GM12878 (cell line): ENCODE measurements around the gene APBB1IP. TPM values are rescaled to one million over a fixed set of nuclear protein-coding genes. Genes with fewer than 3 reads are reported as not detected.

Source experiments
- ATAC-seq: fragments of 200-7000 bp; cut with Tn5 transposase; 3 replicates; pipeline ENCODE4 v1.9.1; 2020; ENCODE audit warnings: mild to moderate bottlenecking, moderate library complexity
- BruUV-seq: library from RNA; stranded (reverse); fragments of 400-500 nt; replicated peaks from 2 replicates; lab custom pipeline; 2021; lab: Mats Ljungman, UMichigan
- CTCF ChIA-PET: fragments of 300-600 bp; sonication (Branson Sonifier 250); formaldehyde crosslinking; extraction: SDS; loops from one replicate; lab custom pipeline; 2021; ENCODE audit warnings: inconsistent platforms; lab: Yijun Ruan, JAX
- POLR2A ChIA-PET: fragments of 350-600 bp; formaldehyde crosslinking; extraction: SDS; loops from one replicate; lab custom pipeline; 2021; ENCODE audit warnings: inconsistent platforms; lab: Charles Lee
- RAD21 ChIA-PET: fragments of 300-600 bp; sonication (Branson Sonifier 250); formaldehyde crosslinking; loops from one replicate; lab custom pipeline; 2023; ENCODE audit warnings: antibody characterized with exemption; ENCODE audit not compliant: unreplicated experiment; lab: Charles Lee
- SMC1A ChIA-PET: fragments of 300-600 bp; sonication (Branson Sonifier 250); formaldehyde crosslinking; loops from one replicate; lab custom pipeline; 2023; ENCODE audit not compliant: unreplicated experiment, uncharacterized antibody; lab: Charles Lee
- DNase-seq: peaks from one replicate; pipeline ENCODE4 v3.0.0-alpha.2; 2011; ENCODE audit warnings: low read depth, low spot score
- FAIRE-seq: peaks from 3 replicates; lab custom pipeline; 2011; peaks lifted over from hg19 to GRCh38; lab: Jason Lieb, UNC
- H2AFZ ChIP-seq: 2 replicates; pipeline ENCODE4 v1.6.0; 2011; ENCODE audit warnings: low read depth, low read length, control low read depth; ENCODE audit not compliant: control insufficient read depth
- H3K27ac ChIP-seq: 2 replicates; pipeline ENCODE4 v1.5.1; 2011; ENCODE audit warnings: control low read depth; ENCODE audit not compliant: control insufficient read depth, insufficient read depth
- H3K27me3 ChIP-seq, 2 experiments: replicated peaks in 1 of 2; 2 replicates each; pipeline versions ENCODE4 v1.6.0 to v1.6.1; 2011; ENCODE audit warnings: low read length in 1 of 2; ENCODE audit not compliant: control insufficient read depth in 2 of 2, insufficient read depth in 2 of 2
- H3K36me3 ChIP-seq, 2 experiments: 2 replicates each; pipeline ENCODE4 v1.5.1; 2011; ENCODE audit warnings: low read length in 1 of 2; ENCODE audit not compliant: control insufficient read depth in 2 of 2, insufficient read depth in 2 of 2
- H3K4me1 ChIP-seq: 2 replicates; pipeline ENCODE4 v1.6.1; 2011; ENCODE audit warnings: mild to moderate bottlenecking, low read length, moderate library complexity, mixed read lengths; ENCODE audit not compliant: control insufficient read depth, insufficient read depth
- H3K4me2 ChIP-seq: 2 replicates; pipeline ENCODE4 v1.6.0; 2011; ENCODE audit warnings: control low read depth; ENCODE audit not compliant: control insufficient read depth, insufficient read depth
- H3K4me3 ChIP-seq: fragments of 200-600 bp; sonication (generic); 2 replicates; pipeline ENCODE4 v1.5.1; 2016
- H3K79me2 ChIP-seq: 2 replicates; pipeline ENCODE4 v1.6.0; 2011; ENCODE audit warnings: low read length; ENCODE audit not compliant: control insufficient read depth, insufficient read depth
- H3K9ac ChIP-seq: 2 replicates; pipeline ENCODE4 v1.8.0; 2011; ENCODE audit warnings: low read length, control low read depth, mixed read lengths; ENCODE audit not compliant: control insufficient read depth, insufficient read depth
- H3K9me3 ChIP-seq: replicated peaks from 3 replicates; pipeline ENCODE4 v1.5.1; 2011; ENCODE audit warnings: mild to moderate bottlenecking, low read length; ENCODE audit not compliant: control insufficient read depth, insufficient read depth
- H4K20me1 ChIP-seq: 2 replicates; pipeline ENCODE4 v1.6.0; 2011; ENCODE audit not compliant: control insufficient read depth, insufficient read depth
- CREM ChIP-seq: IDR thresholded peaks from 2 replicates; pipeline ENCODE4 v1.6.1; 2014; ENCODE audit warnings: antibody characterized with exemption, low read depth
- ETV6 ChIP-seq, 2 experiments: fragments of 450-650 bp in 1 of 2; IDR thresholded peaks in 1 of 2; conservative IDR thresholded peaks in 1 of 2; 2 replicates each; pipeline ENCODE4 v1.6.1; 2014; ENCODE audit warnings: antibody characterized with exemption in 1 of 2, borderline replicate concordance in 1 of 2, low read depth in 1 of 2, mild to moderate bottlenecking in 1 of 2, moderate library complexity in 1 of 2
- GATAD2B ChIP-seq: fragments of 450-650 bp; conservative IDR thresholded peaks from 2 replicates; pipeline ENCODE4 v1.6.1; 2017; ENCODE audit warnings: low read depth, mild to moderate bottlenecking, moderate library complexity
- HDAC6 ChIP-seq: fragments of 200-600 bp; sonication (generic); IDR thresholded peaks from one replicate; pipeline ENCODE4 v1.8.0; 2017; ENCODE audit warnings: antibody characterized with exemption; ENCODE audit not compliant: unreplicated experiment
- NBN ChIP-seq: fragments of 450-650 bp; IDR thresholded peaks from 2 replicates; pipeline ENCODE4 v1.6.1; 2016
- NR2C1 ChIP-seq: fragments of 450-650 bp; IDR thresholded peaks from 2 replicates; pipeline ENCODE4 v1.6.1; 2017; ENCODE audit warnings: antibody characterized with exemption, mild to moderate bottlenecking, moderate library complexity
- POLR2A ChIP-seq: IDR thresholded peaks from 2 replicates; pipeline ENCODE4 v1.6.1; 2011; ENCODE audit warnings: low read depth, mild to moderate bottlenecking, low read length
- RAD21 ChIP-seq: IDR thresholded peaks from 2 replicates; pipeline ENCODE4 v1.6.1; 2011; ENCODE audit warnings: mild to moderate bottlenecking, low read depth, low read length, moderate library complexity; ENCODE audit not compliant: insufficient read depth
- SPI1 ChIP-seq: IDR thresholded peaks from 2 replicates; pipeline ENCODE4 v1.6.1; 2011; ENCODE audit warnings: low read depth, mild to moderate bottlenecking, low read length, moderate library complexity, borderline replicate concordance; ENCODE audit not compliant: insufficient read depth
- TCF3 ChIP-seq: IDR thresholded peaks from 2 replicates; pipeline ENCODE4 v1.6.1; 2012; ENCODE audit warnings: low read depth, mild to moderate bottlenecking, low read length, borderline replicate concordance; ENCODE audit not compliant: insufficient read depth
- TCF7 ChIP-seq: IDR thresholded peaks from 2 replicates; pipeline ENCODE4 v1.6.1; 2014; ENCODE audit warnings: antibody characterized with exemption, borderline replicate concordance
- ZNF207 ChIP-seq: fragments of 450-650 bp; IDR thresholded peaks from 2 replicates; pipeline ENCODE4 v1.6.1; 2014; ENCODE audit warnings: antibody characterized with exemption, mild to moderate bottlenecking, borderline replicate concordance
- ZNF274 ChIP-seq: IDR thresholded peaks from one replicate; pipeline ENCODE4 v1.8.0; 2011; ENCODE audit not compliant: insufficient read length, insufficient read depth
- ZNF622 ChIP-seq: fragments of 450-650 bp; IDR thresholded peaks from 2 replicates; pipeline ENCODE4 v1.6.1; 2017; ENCODE audit warnings: mild to moderate bottlenecking, inconsistent platforms
- ZZZ3 ChIP-seq: IDR thresholded peaks from 2 replicates; pipeline ENCODE4 v1.6.1; 2011; ENCODE audit warnings: low read depth; ENCODE audit not compliant: control insufficient read depth, insufficient read length
- WGBS: methylation state at CpG from one replicate; pipeline ENCODE4 v1.1.6; 2016; ENCODE audit warnings: low lambda C conversion rate; ENCODE audit not compliant: insufficient replicate concordance, insufficient coverage; ENCODE audit errors: missing lambda C conversion rate; 5-methylcytosine and 5-hydroxymethylcytosine counted together
- in situ Hi-C: fragments of 300-500 bp; cut with MboI; formaldehyde crosslinking; loops from 9 replicates; pipeline ENCODE4 v1.14.3; 2018; ENCODE audit warnings: mixed read lengths
- intact Hi-C: fragments of 100-400 bp; cut with micrococcal nuclease; formaldehyde crosslinking; loops from one replicate; pipeline ENCODE4 v1.14.2; 2022; ENCODE audit not compliant: unreplicated experiment
- polyA plus RNA-seq, 11 experiments: library from polyadenylated mRNA; depleted of rRNA in 4 of 11; unstranded in 6 of 11; stranded (reverse) in 5 of 11; fragments of >200 nt; fragmentation: Nextera tagmentation in 4 of 11; fragmentation: Illumina TruSeq in 1 of 11; extraction: Ambion mirVana in 4 of 11; extraction: Trizol in 1 of 11; gene quantifications; 1 replicate in 1 of 11; 2 replicates in 10 of 11; pipeline versions ENCODE4 v1.2.1 to v1.2.3, GENCODE V29; 2011 to 2016; ENCODE audit warnings: inconsistent platforms in 2 of 11, missing spikeins in 2 of 11, low read depth in 1 of 11
- total RNA-seq, 4 experiments: library from RNA; depleted of rRNA in 3 of 4; stranded (reverse); fragments of >200 nt in 3 of 4; fragmentation: Illumina TruSeq in 1 of 4; extraction: Trizol in 1 of 4; gene quantifications; 2 replicates each; pipeline versions ENCODE4 v1.2.1 to v1.2.3, GENCODE V29; 2013 to 2021
- TF ChIP-seq, protein P1 (sequence below): fragments of 450-650 bp; IDR thresholded peaks from 2 replicates; pipeline ENCODE4 v1.6.1; 2017; ENCODE audit warnings: mild to moderate bottlenecking, moderate library complexity
- TF ChIP-seq, protein P2 (sequence below): fragments of 450-650 bp; IDR thresholded peaks from 2 replicates; pipeline ENCODE4 v1.6.1; 2017; ENCODE audit warnings: borderline replicate concordance
- TF ChIP-seq, protein P3 (sequence below): IDR thresholded peaks from 2 replicates; pipeline ENCODE4 v1.6.1; 2011; ENCODE audit warnings: low read depth, low read length, improper control_type of control experiment, borderline replicate concordance
- TF ChIP-seq, protein P4 (sequence below): IDR thresholded peaks from 2 replicates; pipeline ENCODE4 v1.6.1; 2011; ENCODE audit warnings: low read depth, mild to moderate bottlenecking, low read length, moderate library complexity, borderline replicate concordance; ENCODE audit errors: extremely low read depth

The APBB1IP gene
- total and polyA plus RNA-seq, 10 of the 15 experiments (the other 5 are each of a cell fraction or from before 2014, with no cell fraction given) = 7.3 to 67.4 (median 19.9) TPM

DNA sequence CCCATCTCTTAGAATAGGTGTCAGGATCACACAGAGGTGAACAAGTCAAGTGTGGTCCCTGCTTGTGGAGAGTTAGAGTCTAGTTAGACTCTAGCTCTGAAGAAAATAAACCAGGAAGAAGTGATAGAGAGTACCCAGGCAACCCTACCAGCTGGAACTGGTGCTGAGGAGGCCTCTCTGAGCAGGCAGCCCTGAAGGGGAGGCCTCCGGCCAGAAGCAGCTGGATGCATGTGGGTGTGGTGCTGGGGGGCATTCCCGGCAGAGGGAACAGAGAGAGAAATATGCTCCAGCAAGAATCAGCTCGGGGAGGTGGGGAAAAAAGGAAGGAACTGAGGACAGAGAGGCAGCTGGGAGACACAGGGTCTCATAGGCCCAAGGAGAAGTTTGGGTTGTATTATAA, 68.6 kb downstream of the APBB1IP start:
- CTCF ChIA-PET = no interaction called here
- in situ Hi-C loops = no loop called here
- Histone ChIP-seq H3K4me1 (no peaks in the 10 kb centered on the region), H4K20me1 (no peaks in the 10 kb centered on the region), H3K27me3 (no peaks in the 10 kb centered on the region), H3K27ac (no peak overlapping the region), H3K9me3 (no peaks in the 10 kb centered on the region; the same call in 2 of the 3 replicates), H3K4me2 (no peak overlapping the region), H3K79me2 (no peaks in the 10 kb centered on the region), H3K36me3 (peaks cover 7 to 29% of the 10 kb centered on the region in 2 experiments), H3K9ac (no peak overlapping the region), H2AFZ (no peak overlapping the region), H3K4me3 (no peak overlapping the region)
- TF ChIP-seq HDAC6 = no peak
- TF ChIP-seq, protein P1, sequence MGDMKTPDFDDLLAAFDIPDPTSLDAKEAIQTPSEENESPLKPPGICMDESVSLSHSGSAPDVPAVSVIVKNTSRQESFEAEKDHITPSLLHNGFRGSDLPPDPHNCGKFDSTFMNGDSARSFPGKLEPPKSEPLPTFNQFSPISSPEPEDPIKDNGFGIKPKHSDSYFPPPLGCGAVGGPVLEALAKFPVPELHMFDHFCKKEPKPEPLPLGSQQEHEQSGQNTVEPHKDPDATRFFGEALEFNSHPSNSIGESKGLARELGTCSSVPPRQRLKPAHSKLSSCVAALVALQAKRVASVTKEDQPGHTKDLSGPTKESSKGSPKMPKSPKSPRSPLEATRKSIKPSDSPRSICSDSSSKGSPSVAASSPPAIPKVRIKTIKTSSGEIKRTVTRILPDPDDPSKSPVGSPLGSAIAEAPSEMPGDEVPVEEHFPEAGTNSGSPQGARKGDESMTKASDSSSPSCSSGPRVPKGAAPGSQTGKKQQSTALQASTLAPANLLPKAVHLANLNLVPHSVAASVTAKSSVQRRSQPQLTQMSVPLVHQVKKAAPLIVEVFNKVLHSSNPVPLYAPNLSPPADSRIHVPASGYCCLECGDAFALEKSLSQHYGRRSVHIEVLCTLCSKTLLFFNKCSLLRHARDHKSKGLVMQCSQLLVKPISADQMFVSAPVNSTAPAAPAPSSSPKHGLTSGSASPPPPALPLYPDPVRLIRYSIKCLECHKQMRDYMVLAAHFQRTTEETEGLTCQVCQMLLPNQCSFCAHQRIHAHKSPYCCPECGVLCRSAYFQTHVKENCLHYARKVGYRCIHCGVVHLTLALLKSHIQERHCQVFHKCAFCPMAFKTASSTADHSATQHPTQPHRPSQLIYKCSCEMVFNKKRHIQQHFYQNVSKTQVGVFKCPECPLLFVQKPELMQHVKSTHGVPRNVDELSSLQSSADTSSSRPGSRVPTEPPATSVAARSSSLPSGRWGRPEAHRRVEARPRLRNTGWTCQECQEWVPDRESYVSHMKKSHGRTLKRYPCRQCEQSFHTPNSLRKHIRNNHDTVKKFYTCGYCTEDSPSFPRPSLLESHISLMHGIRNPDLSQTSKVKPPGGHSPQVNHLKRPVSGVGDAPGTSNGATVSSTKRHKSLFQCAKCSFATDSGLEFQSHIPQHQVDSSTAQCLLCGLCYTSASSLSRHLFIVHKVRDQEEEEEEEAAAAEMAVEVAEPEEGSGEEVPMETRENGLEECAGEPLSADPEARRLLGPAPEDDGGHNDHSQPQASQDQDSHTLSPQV = no peak
- no peak for TF ChIP-seq NR2C1
- TF ChIP-seq NBN = no peak
- no peak for TF ChIP-seq SPI1
- no peak for TF ChIP-seq ZNF207
- no peak for TF ChIP-seq GATAD2B
- TF ChIP-seq ZNF274 = no peak
- no peak for TF ChIP-seq ETV6 (conservative IDR thresholded peaks at IDR 0.05 in 1 of 2, IDR thresholded peaks at IDR 0.05 in 1 of 2; ENCODE audit: borderline replicate concordance in 1 of 2, low read depth in 1 of 2)
- no peak for TF ChIP-seq CREM
- no peak for TF ChIP-seq TCF7
- no peak for TF ChIP-seq TCF3
- TF ChIP-seq ZNF622 = no peak
- no peak for TF ChIP-seq ZZZ3
- no peak for TF ChIP-seq RAD21
- TF ChIP-seq, protein P2, sequence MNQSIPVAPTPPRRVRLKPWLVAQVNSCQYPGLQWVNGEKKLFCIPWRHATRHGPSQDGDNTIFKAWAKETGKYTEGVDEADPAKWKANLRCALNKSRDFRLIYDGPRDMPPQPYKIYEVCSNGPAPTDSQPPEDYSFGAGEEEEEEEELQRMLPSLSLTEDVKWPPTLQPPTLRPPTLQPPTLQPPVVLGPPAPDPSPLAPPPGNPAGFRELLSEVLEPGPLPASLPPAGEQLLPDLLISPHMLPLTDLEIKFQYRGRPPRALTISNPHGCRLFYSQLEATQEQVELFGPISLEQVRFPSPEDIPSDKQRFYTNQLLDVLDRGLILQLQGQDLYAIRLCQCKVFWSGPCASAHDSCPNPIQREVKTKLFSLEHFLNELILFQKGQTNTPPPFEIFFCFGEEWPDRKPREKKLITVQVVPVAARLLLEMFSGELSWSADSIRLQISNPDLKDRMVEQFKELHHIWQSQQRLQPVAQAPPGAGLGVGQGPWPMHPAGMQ = no peak
- no peak for TF ChIP-seq POLR2A
- TF ChIP-seq, protein P3, sequence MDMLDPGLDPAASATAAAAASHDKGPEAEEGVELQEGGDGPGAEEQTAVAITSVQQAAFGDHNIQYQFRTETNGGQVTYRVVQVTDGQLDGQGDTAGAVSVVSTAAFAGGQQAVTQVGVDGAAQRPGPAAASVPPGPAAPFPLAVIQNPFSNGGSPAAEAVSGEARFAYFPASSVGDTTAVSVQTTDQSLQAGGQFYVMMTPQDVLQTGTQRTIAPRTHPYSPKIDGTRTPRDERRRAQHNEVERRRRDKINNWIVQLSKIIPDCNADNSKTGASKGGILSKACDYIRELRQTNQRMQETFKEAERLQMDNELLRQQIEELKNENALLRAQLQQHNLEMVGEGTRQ = no peak
- TF ChIP-seq, protein P4, sequence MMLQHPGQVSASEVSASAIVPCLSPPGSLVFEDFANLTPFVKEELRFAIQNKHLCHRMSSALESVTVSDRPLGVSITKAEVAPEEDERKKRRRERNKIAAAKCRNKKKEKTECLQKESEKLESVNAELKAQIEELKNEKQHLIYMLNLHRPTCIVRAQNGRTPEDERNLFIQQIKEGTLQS = no peak
- RAD21 ChIA-PET = no interaction called here
- DNase-seq (no peak), ATAC-seq (no peak), FAIRE-seq (no peak)
- SMC1A ChIA-PET = interaction anchor here (1.8 to 2.4 kb wide), 3 partner anchors 11 to 171 kb away, joined by 4 to 12 read pairs (median 5); no protein-coding TSS in a partner anchor
- WGBS = 95% methylated on average over 3 of the region's 3 CpGs
- POLR2A ChIA-PET = no interaction called here
- intact Hi-C loops = no loop called here
- no TSS peak for BruUV-seq
